Measurements from ENCODE around the gene SGSM1. TPM values are rescaled to one million over a fixed set of nuclear protein-coding genes. Genes with fewer than 3 reads are reported as not detected.

Gene SGSM1
- total and polyA plus RNA-seq, 2 donors (not counting 1 experiment from before 2014, with no cell fraction given), result not detected

GRCh38 chr22:24954114-24954463 is 148.1 kb downstream of the SGSM1 start:
- Histone ChIP-seq H4K20me1 (ENCODE audit: control insufficient read depth, extremely low read depth, insufficient read depth, low read length) (no peaks in the 10 kb centered on the region), H3K27ac (ENCODE audit: insufficient read depth, low read length) (no peak overlapping the region), H3K9ac (ENCODE audit: insufficient read depth, low read length) (no peak overlapping the region), H3K4me3 (replicated peaks in 1 of 4; ENCODE audit: control extremely low read depth in 1 of 4, insufficient read depth in 1 of 4, low read depth in 3 of 4, low read length in 4 of 4) (no peak overlapping the region), H3K9me3 (ENCODE audit: control insufficient read depth, insufficient read depth, low read depth, low read length) (no peaks in the 10 kb centered on the region), H3K79me2 (ENCODE audit: control insufficient read depth, insufficient read depth, low read length) (no peaks in the 10 kb centered on the region), H2AFZ (ENCODE audit: low read length) (no peak overlapping the region), H3K36me3 (ENCODE audit: control insufficient read depth, insufficient read depth, low read length) (no peaks in the 10 kb centered on the region), H3K4me1 (ENCODE audit: control insufficient read depth, extremely low read depth, insufficient read depth, low read length) (peaks cover 2% of the 10 kb centered on the region), H3K4me2 (ENCODE audit: extremely low read depth, insufficient read depth, low read length) (no peak overlapping the region), H3K27me3 (ENCODE audit: control insufficient read depth, insufficient read depth, low read length) (peaks cover 3% of the 10 kb centered on the region)
- DNase-seq (ENCODE audit: low read depth in 2 of 2), result peak in 1 of 2 donors; percentile 38
- TF ChIP-seq EZH2 (IDR thresholded peaks at IDR 0.05; ENCODE audit: low read length, missing control alignments), result no peak
- TF ChIP-seq, protein P1, sequence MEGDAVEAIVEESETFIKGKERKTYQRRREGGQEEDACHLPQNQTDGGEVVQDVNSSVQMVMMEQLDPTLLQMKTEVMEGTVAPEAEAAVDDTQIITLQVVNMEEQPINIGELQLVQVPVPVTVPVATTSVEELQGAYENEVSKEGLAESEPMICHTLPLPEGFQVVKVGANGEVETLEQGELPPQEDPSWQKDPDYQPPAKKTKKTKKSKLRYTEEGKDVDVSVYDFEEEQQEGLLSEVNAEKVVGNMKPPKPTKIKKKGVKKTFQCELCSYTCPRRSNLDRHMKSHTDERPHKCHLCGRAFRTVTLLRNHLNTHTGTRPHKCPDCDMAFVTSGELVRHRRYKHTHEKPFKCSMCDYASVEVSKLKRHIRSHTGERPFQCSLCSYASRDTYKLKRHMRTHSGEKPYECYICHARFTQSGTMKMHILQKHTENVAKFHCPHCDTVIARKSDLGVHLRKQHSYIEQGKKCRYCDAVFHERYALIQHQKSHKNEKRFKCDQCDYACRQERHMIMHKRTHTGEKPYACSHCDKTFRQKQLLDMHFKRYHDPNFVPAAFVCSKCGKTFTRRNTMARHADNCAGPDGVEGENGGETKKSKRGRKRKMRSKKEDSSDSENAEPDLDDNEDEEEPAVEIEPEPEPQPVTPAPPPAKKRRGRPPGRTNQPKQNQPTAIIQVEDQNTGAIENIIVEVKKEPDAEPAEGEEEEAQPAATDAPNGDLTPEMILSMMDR (conservative IDR thresholded peaks at IDR 0.05 in 1 of 2, IDR thresholded peaks at IDR 0.05 in 1 of 2; ENCODE audit: low read depth in 1 of 2, low read length in 2 of 2), result no peak

DNA sequence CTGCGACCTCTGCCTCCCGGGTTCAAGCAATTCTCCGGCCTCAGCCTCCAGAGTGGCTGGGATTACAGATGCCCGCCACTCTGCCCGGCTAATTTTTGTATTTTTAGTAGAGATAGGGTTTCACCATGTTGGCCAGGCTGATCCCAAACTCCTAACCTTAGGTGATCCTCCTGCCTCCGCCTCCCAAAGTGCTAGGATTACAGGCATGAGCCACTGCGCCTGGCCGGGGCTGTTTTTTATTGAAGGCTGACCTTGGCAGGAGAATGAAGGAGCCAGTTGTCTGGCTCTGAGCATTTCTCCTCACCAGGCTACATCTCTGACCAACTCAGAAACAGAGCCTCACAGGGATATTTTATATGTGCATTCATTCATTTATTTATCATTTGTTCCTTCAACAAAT is 148.8 kb downstream of the SGSM1 start:
- no peak overlapping the region for H3K27ac ChIP-seq (ENCODE audit: insufficient read depth, low read length)
- H3K27me3 ChIP-seq (ENCODE audit: control insufficient read depth, insufficient read depth, low read length), result peaks cover 3% of the 10 kb centered on the region
- H3K36me3 ChIP-seq (ENCODE audit: control insufficient read depth, insufficient read depth, low read length), result no peaks in the 10 kb centered on the region
- no peak overlapping the region for H2AFZ ChIP-seq (ENCODE audit: low read length)
- no peak overlapping the region for H3K4me3 ChIP-seq (replicated peaks in 1 of 4; ENCODE audit: control extremely low read depth in 1 of 4, insufficient read depth in 1 of 4, low read depth in 3 of 4, low read length in 4 of 4)
- no peak overlapping the region for H3K4me2 ChIP-seq (ENCODE audit: extremely low read depth, insufficient read depth, low read length)
- H3K9me3 ChIP-seq (ENCODE audit: control insufficient read depth, insufficient read depth, low read depth, low read length), result no peaks in the 10 kb centered on the region
- H3K4me1 ChIP-seq (ENCODE audit: control insufficient read depth, extremely low read depth, insufficient read depth, low read length), result peaks cover 2% of the 10 kb centered on the region
- TF ChIP-seq, protein P1 (conservative IDR thresholded peaks at IDR 0.05 in 1 of 2, IDR thresholded peaks at IDR 0.05 in 1 of 2; ENCODE audit: low read depth in 1 of 2, low read length in 2 of 2), result no peak
- TF ChIP-seq EZH2 (IDR thresholded peaks at IDR 0.05; ENCODE audit: low read length, missing control alignments), result no peak
- H4K20me1 ChIP-seq (ENCODE audit: control insufficient read depth, extremely low read depth, insufficient read depth, low read length), result no peaks in the 10 kb centered on the region
- no peak for DNase-seq (ENCODE audit: low read depth in 2 of 2)
- H3K79me2 ChIP-seq (ENCODE audit: control insufficient read depth, insufficient read depth, low read length), result no peaks in the 10 kb centered on the region
- H3K9ac ChIP-seq (ENCODE audit: insufficient read depth, low read length), result no peak overlapping the region

GRCh38 chr22:24957043-24957442 is 151.0 kb downstream of the SGSM1 start:
- Histone ChIP-seq H3K4me2 (ENCODE audit: extremely low read depth, insufficient read depth, low read length) (no peak overlapping the region), H2AFZ (ENCODE audit: low read length) (no peak overlapping the region), H3K79me2 (ENCODE audit: control insufficient read depth, insufficient read depth, low read length) (no peaks in the 10 kb centered on the region), H3K9ac (ENCODE audit: insufficient read depth, low read length) (no peak overlapping the region), H3K36me3 (ENCODE audit: control insufficient read depth, insufficient read depth, low read length) (no peaks in the 10 kb centered on the region), H4K20me1 (ENCODE audit: control insufficient read depth, extremely low read depth, insufficient read depth, low read length) (no peaks in the 10 kb centered on the region), H3K4me3 (replicated peaks in 1 of 4; ENCODE audit: control extremely low read depth in 1 of 4, insufficient read depth in 1 of 4, low read depth in 3 of 4, low read length in 4 of 4) (no peak overlapping the region), H3K9me3 (ENCODE audit: control insufficient read depth, insufficient read depth, low read depth, low read length) (no peaks in the 10 kb centered on the region), H3K27me3 (ENCODE audit: control insufficient read depth, insufficient read depth, low read length) (peaks cover 3% of the 10 kb centered on the region), H3K4me1 (ENCODE audit: control insufficient read depth, extremely low read depth, insufficient read depth, low read length) (peaks cover 2% of the 10 kb centered on the region), H3K27ac (ENCODE audit: insufficient read depth, low read length) (no peak overlapping the region)
- TF ChIP-seq, protein P1 (conservative IDR thresholded peaks at IDR 0.05 in 1 of 2, IDR thresholded peaks at IDR 0.05 in 1 of 2; ENCODE audit: low read depth in 1 of 2, low read length in 2 of 2), result no peak
- TF ChIP-seq EZH2 (IDR thresholded peaks at IDR 0.05; ENCODE audit: low read length, missing control alignments), result no peak
- no peak for DNase-seq (ENCODE audit: low read depth in 2 of 2)

Measured in fibroblast of lung (primary cell).